GM19099 (cell line): ENCODE data around the gene KRT34.
"Not testable (repeated sequence)": the region's sequence is repeated elsewhere in the genome, so short reads cannot be mapped to it uniquely, and the experiment has no call there.

Experiments used
- POLR2A ChIP-seq: IDR thresholded peaks from 3 replicates; pipeline ENCODE4 v1.6.1; 2011; ENCODE audit warnings: low read depth; ENCODE audit not compliant: insufficient read length; ENCODE audit errors: extremely low read depth

The KRT34 gene

GRCh38 chr17:41351177-41351576 lies 30.9 kb downstream of the KRT34 start:
- TF ChIP-seq POLR2A = no peak

GRCh38 chr17:41350381-41350878 lies 31.7 kb downstream of the KRT34 start, which contains the start of gene KRT33A:
TSS of gene KRT33A (minus strand) at chr17:41350828. CDS start at chr17:41350767, 61 bp downstream.
- TF ChIP-seq POLR2A = not testable (repeated sequence)

- TF ChIP-seq POLR2A = no peak
Measured at GRCh38 chr17:41347869-41348760, 34.0 kb downstream of the KRT34 start.

GRCh38 chr17:41345992-41346391 lies 36.1 kb downstream of the KRT34 start:
- no peak for TF ChIP-seq POLR2A

- TF ChIP-seq POLR2A = no peak
Measured at GRCh38 chr17:41343029-41343428, 39.1 kb downstream of the KRT34 start.

- TF ChIP-seq POLR2A = no peak
Measured at GRCh38 chr17:41340934-41341861, 40.9 kb downstream of the KRT34 start.

GRCh38 chr17:41340494-41340893 lies 41.6 kb downstream of the KRT34 start:
- no peak for TF ChIP-seq POLR2A

- TF ChIP-seq POLR2A = no peak
Measured at GRCh38 chr17:41339571-41340172, 42.4 kb downstream of the KRT34 start.

GRCh38 chr17:41338961-41339485 lies 43.1 kb downstream of the KRT34 start:
- no peak for TF ChIP-seq POLR2A

- no peak for TF ChIP-seq POLR2A
Measured at GRCh38 chr17:41335747-41336146, 46.4 kb downstream of the KRT34 start.

GRCh38 chr17:41334385-41335305 lies 47.5 kb downstream of the KRT34 start:
- no peak for TF ChIP-seq POLR2A

GRCh38 chr17:41333836-41334235 lies 48.3 kb downstream of the KRT34 start:
- TF ChIP-seq POLR2A = no peak

GRCh38 chr17:41333098-41333497 lies 49.0 kb downstream of the KRT34 start:
- no peak for TF ChIP-seq POLR2A

GRCh38 chr17:41332239-41332638 lies 49.9 kb downstream of the KRT34 start:
- no peak for TF ChIP-seq POLR2A
